C4-2B (cell line): Measurements from ENCODE around the gene C6.

Experiments used
- H3K27ac ChIP-seq: fragments of 450-650 bp; 2 replicates; pipeline ENCODE4 v1.5.1; 2017
- ZFX ChIP-seq: fragments of 450-650 bp; IDR thresholded peaks from 2 replicates; pipeline ENCODE4 v1.6.1; 2017
- TF ChIP-seq, protein P1 (sequence below): fragments of 450-650 bp; conservative IDR thresholded peaks from 2 replicates; pipeline ENCODE4 v1.5.1; 2017; ENCODE audit warnings: mild to moderate bottlenecking

C6 gene

GRCh38 chr5:41213340-41213739, at the start of gene C6:
C6 (minus strand) TSS chr5:41213532; CDS start chr5:41203230, 10,302 bp downstream.
- TF ChIP-seq, protein P1, sequence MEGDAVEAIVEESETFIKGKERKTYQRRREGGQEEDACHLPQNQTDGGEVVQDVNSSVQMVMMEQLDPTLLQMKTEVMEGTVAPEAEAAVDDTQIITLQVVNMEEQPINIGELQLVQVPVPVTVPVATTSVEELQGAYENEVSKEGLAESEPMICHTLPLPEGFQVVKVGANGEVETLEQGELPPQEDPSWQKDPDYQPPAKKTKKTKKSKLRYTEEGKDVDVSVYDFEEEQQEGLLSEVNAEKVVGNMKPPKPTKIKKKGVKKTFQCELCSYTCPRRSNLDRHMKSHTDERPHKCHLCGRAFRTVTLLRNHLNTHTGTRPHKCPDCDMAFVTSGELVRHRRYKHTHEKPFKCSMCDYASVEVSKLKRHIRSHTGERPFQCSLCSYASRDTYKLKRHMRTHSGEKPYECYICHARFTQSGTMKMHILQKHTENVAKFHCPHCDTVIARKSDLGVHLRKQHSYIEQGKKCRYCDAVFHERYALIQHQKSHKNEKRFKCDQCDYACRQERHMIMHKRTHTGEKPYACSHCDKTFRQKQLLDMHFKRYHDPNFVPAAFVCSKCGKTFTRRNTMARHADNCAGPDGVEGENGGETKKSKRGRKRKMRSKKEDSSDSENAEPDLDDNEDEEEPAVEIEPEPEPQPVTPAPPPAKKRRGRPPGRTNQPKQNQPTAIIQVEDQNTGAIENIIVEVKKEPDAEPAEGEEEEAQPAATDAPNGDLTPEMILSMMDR: no peak
- TF ChIP-seq ZFX: no peak
- H3K27ac ChIP-seq: no peak within 1 kb of the TSS

GRCh38 chr5:41256400-41256799, 43.1 kb upstream of the C6 start:
- H3K27ac ChIP-seq: no peak overlapping the region
- TF ChIP-seq ZFX: no peak
- TF ChIP-seq, protein P1: no peak

GRCh38 chr5:41253109-41253508, 39.8 kb upstream of the C6 start:
- TF ChIP-seq, protein P1: no peak
- TF ChIP-seq ZFX: no peak
- no peak overlapping the region for H3K27ac ChIP-seq

GRCh38 chr5:41252036-41252435, 38.7 kb upstream of the C6 start:
- TF ChIP-seq, protein P1: no peak
- TF ChIP-seq ZFX: no peak
- no peak overlapping the region for H3K27ac ChIP-seq

- H3K27ac ChIP-seq: no peak overlapping the region
- TF ChIP-seq ZFX: no peak
- TF ChIP-seq, protein P1: no peak
Observed at GRCh38 chr5:41250351-41250987, 37.1 kb upstream of the C6 start.

GRCh38 chr5:41247135-41247534, 33.8 kb upstream of the C6 start:
- no peak overlapping the region for H3K27ac ChIP-seq
- TF ChIP-seq, protein P1: no peak
- no peak for TF ChIP-seq ZFX

DNA sequence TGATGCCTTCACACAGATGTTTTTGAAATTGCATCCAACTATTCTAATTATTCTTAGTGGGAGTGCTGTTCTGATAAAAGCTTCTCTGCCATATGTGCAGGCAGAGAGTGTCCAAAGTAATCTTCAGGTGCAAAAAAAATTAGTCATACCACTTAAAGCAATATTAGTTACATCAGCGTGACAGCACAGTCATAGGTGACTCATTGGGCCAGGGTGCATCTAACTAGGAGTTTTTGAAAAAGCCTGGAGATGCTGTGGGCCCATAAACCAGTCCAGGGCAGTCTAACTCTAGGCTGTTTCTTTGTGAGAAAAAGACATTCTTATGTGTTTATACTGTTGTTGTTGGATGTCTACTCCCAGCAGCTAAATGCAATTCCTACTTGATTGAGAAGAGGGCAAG, 33.0 kb upstream of the C6 start:
- H3K27ac ChIP-seq: no peak overlapping the region
- TF ChIP-seq, protein P1: no peak
- TF ChIP-seq ZFX: no peak
